Stimulated activated effector memory CD8-positive, alpha-beta T cell treated with anti-CD3 and anti-CD28 coated beads, Interleukin-12 subunit alpha, Interleukin-12 subunit beta, amount 100 ng/mL, for 72 hours (primary cell): ENCODE results near the gene RAVER2.
"Not testable (repeated sequence)": the region's sequence is repeated elsewhere in the genome, so short reads cannot be mapped to it uniquely, and the experiment has no call there.

Source experiments
- ATAC-seq: fragments of 150-1000 bp; cut with Tn5 transposase; 2 replicates; pipeline ENCODE4 v1.10.0; 2021
- DNase-seq, 2 donors: peaks; one replicate each; pipeline ENCODE4 v3.0.0; 2021 to 2022; ENCODE audit warnings: low spot score in 2 of 2
- H3K27ac Mint-ChIP-seq: one replicate; pipeline ENCODE4 v1.8.0; 2022; ENCODE audit warnings: mild to moderate bottlenecking, mixed read lengths
- H3K36me3 Mint-ChIP-seq: one replicate; pipeline ENCODE4 v1.8.0; 2022; ENCODE audit warnings: mild to moderate bottlenecking, mixed read lengths
- H3K4me1 Mint-ChIP-seq: one replicate; pipeline ENCODE4 v1.8.0; 2022; ENCODE audit warnings: mixed read lengths
- H3K4me3 Mint-ChIP-seq: one replicate; pipeline ENCODE4 v1.8.0; 2022; ENCODE audit warnings: mild to moderate bottlenecking, mixed read lengths
- H3K9me3 Mint-ChIP-seq: one replicate; pipeline ENCODE4 v1.8.0; 2022; ENCODE audit warnings: mixed read lengths

The RAVER2 gene

DNA sequence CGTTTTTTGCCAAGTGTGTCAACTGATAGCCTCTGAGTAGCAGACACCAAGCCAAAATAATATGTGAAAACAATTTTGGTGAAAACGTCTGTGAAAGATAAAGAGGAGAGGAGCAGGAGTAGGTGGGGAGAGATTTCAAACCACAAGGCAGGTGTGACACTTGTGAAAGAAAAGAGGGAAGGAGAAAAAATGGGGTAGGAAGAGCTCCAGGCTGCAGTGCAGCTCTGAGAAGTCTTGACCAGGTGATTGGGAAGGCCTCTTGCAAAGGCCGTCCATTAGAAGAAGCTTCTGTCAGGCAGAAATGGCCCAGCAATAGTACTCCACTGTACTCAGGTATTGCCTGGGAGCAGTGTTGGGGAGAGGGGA, 10.6 kb upstream of the RAVER2 start:
- H3K4me1 Mint-ChIP-seq = no peaks in the 10 kb centered on the region
- ATAC-seq (no peak), DNase-seq (no peak)
- H3K36me3 Mint-ChIP-seq = no peaks in the 10 kb centered on the region
- no peak overlapping the region for H3K27ac Mint-ChIP-seq
- H3K4me3 Mint-ChIP-seq = no peak overlapping the region
- H3K9me3 Mint-ChIP-seq = no peaks in the 10 kb centered on the region

DNA sequence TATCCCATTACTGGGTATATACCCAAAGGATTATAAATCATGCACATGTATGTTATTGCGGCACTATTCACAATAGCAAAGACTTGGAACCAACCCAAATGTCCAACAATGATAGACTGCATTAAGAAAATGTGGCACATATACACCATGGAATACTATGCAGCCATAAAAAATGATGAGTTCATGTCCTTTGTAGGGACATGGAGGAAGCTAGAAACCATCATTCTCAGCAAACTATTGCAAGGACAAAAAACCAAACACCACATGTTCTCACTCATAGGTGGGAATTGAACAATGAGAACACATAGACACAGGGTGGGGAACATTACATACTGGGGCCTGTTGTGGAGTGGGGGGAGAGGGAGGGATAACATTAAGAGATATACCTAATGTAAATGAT, 4.2 kb upstream of the RAVER2 start:
- DNase-seq, H3K27ac Mint-ChIP-seq, H3K4me3 Mint-ChIP-seq, ATAC-seq, H3K9me3 Mint-ChIP-seq, H3K36me3 Mint-ChIP-seq: not testable (repeated sequence)
- peaks cover 14% of the 10 kb centered on the region for H3K4me1 Mint-ChIP-seq

DNA sequence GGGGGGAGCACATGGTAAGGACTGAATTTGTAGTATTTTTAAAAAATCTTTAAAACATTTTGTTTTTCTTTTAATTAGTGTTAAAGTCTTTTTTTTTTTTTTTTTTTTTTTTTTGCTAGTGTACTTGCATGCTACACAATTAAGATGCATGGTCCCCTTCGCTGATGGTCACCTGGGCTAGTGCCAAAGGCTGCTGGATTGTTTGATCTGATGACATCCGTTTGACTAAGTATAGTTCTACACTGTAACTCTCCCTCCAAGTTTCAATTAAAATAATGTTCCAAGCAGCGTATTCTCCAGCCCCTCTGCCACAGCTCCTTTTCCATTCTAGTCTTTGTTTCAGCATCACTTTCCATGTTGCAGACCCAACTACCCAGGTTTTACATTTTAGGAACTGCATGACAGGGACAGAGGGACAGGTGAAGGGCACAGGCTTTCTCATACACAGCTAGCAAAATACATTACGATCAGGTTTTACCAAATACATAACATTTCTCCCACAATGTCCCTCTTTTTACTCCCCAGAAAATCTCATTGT, 852 bp upstream of the RAVER2 start:
- H3K36me3 Mint-ChIP-seq = no peaks in the 10 kb centered on the region
- peaks cover 14% of the 10 kb centered on the region for H3K4me1 Mint-ChIP-seq
- DNase-seq = peak in 1 of 2 donors; percentile 52

DNA sequence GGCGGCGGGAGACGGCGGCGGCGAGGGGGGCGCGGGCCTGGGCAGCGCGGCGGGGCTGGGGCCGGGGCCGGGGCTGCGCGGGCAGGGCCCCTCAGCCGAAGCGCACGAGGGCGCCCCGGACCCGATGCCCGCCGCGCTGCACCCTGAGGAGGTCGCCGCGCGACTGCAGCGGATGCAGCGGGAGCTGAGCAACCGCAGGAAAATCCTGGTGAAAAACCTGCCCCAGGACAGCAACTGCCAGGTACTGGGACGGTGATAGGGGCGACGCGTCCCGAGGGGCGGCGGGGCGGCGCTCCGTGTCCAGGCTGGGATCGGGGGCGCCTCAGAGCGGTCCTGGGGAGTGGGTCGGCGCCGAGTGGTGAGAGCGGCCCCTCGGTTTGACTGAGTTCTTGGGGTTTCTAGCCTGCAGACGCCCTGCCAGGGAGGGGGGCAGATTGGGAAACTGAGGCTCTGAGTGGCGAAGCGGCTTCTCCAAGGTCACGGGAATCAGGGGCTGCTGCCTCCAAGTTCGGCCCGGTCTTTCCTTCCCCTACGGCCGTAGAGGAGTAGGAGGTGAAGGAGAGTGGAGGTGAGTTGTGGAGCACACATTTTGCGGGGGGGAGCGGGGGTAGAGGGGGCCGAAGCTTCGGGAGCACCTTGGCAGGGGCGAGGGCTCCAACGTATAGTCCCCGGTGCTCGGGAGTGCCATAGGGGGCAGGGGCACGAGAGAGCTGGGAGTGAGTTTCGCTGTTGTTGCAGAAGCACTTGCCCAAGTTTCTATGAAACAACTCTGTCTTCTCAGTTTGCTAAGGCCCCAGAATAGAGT, 508 bp downstream of the RAVER2 start:
- peak; percentile 5 to 63 for DNase-seq
- Mint-ChIP-seq H3K9me3 (no peaks in the 10 kb centered on the region), H3K4me1 (peaks cover 14% of the 10 kb centered on the region)

More for the DNA sequence above, 852 bp upstream of the RAVER2 start:
- Mint-ChIP-seq H3K27ac (peak overlapping the region; percentile 17), H3K4me3 (peak overlapping the region; percentile 71), H3K9me3 (no peaks in the 10 kb centered on the region)
- ATAC-seq = no peak

DNA sequence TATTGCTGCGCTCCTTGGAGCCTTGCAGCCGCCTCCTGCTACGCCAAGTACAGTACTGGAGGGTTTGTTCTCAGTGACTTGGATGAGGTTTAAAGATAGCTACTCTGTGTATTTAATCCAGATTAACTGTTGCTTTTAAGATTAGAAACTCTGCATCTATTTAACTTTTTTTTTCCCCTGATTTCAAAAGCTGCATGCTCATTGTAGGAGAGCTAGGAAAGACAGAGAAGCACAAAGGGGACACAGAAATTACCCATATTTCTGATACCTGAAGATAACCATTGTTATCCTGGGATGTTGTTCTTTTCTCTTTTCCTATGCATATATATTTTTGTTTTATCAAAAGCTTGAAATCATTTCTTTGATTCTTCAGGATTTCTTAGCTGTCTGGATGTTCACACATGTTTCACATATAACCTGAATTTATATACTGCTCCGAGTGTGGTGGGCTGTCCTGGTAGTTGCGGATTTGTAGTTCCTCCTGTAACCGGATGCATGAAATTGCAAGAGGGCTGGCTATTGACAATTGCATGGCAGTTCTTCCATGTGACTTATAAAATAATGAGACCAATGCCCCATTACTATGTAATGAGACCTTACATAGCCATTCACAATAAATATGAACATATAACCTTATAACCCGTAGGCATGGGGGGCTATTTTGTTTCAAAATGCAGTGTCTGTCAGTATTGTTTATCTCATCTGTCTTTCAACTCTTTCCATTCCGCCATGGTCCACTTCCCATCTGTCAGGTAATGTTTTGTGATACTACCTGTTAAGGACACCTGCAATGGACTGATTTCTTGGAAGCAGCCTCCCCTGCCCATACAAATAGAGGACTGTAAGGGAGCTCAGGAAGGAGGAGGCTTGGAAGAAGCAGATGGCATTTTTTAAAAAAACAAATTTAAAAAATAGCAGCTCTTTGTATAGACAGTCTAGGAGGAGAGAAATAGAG, 1.4 kb downstream of the RAVER2 start:
- Mint-ChIP-seq H3K27ac (no peak overlapping the region), H3K4me1 (peaks cover 14% of the 10 kb centered on the region)

More for the DNA sequence above, 508 bp downstream of the RAVER2 start:
- peak overlapping the region; percentile 50 for H3K27ac Mint-ChIP-seq
- peak overlapping the region; percentile 71 for H3K4me3 Mint-ChIP-seq
- no peaks in the 10 kb centered on the region for H3K36me3 Mint-ChIP-seq
- peak; percentile 60 for ATAC-seq

DNA sequence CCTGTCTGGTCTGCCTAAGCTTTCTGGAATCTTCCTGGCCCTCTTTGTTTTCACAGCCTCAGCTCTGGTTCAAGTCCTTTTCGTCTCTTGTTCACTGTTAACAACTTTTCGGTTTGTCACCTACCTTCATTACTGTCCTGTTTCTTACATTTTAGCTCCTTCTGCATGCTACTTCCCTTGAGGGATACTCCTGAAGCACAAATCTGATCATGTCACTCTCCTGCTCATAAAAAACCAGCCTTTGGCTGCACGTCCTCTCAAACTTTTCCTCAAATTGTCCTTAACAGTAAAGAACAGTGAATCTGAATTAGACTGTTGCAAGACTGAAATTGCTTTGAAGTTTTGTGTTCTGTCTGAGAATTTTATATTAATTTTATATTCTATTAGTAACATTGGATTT, 3.3 kb downstream of the RAVER2 start:
- ATAC-seq = no peak
- DNase-seq = no peak
- H3K36me3 Mint-ChIP-seq = no peaks in the 10 kb centered on the region
- H3K9me3 Mint-ChIP-seq = no peaks in the 10 kb centered on the region
- peaks cover 14% of the 10 kb centered on the region for H3K4me1 Mint-ChIP-seq
- H3K4me3 Mint-ChIP-seq = no peak overlapping the region
- H3K27ac Mint-ChIP-seq = no peak overlapping the region

More for the DNA sequence above, 1.4 kb downstream of the RAVER2 start:
- DNase-seq = no peak
- no peak for ATAC-seq
- H3K4me3 Mint-ChIP-seq = peak overlapping the region; percentile 71
- H3K9me3 Mint-ChIP-seq = no peaks in the 10 kb centered on the region
- no peaks in the 10 kb centered on the region for H3K36me3 Mint-ChIP-seq

DNA sequence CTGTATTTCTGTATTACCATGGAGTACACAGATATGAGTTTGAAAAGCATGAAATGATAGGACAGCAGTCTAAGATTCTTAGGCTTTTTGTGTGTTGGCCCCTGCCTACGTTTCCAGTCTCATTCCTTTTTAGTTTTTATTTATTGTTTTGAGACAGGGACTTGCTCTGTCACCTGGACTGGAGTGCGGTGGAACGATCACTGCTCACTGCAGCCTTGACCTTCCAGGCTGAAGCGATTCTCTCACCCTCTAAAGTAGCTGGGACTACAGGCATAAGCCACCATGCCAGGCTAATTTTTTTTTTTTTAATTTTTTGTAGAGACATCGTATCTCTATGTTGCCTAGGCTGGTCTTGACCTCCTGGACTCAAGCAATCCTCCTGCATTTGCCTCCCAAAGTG, 3.8 kb downstream of the RAVER2 start:
- Mint-ChIP-seq H3K9me3 (no peaks in the 10 kb centered on the region), H3K4me3 (no peak overlapping the region), H3K27ac (no peak overlapping the region), H3K36me3 (no peaks in the 10 kb centered on the region), H3K4me1 (peaks cover 14% of the 10 kb centered on the region)
- no peak for ATAC-seq
- DNase-seq = no peak

DNA sequence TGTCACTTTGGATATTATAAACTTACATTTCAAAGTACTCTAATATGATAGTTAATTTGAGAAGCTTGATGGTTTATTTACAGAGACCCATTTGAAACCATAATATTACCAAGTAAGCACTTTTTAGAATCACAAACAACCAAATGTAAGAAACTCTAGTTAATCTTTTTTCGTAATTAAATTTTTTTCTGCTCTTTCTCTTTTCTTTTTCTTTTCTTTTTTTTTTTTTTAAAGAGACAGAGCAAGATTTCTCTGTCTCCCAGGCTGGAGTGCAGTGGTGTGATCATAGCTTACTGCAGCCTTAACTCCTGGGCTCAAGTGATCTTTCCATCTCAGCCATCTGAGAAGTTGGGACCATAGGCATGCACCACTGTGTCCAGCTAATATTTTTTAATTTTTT, 5.2 kb downstream of the RAVER2 start:
- H3K9me3 Mint-ChIP-seq = no peaks in the 10 kb centered on the region
- peaks cover 6% of the 10 kb centered on the region for H3K4me1 Mint-ChIP-seq
- H3K27ac Mint-ChIP-seq = no peak overlapping the region
- no peak overlapping the region for H3K4me3 Mint-ChIP-seq
- no peaks in the 10 kb centered on the region for H3K36me3 Mint-ChIP-seq
- ATAC-seq = no peak
- DNase-seq = no peak

DNA sequence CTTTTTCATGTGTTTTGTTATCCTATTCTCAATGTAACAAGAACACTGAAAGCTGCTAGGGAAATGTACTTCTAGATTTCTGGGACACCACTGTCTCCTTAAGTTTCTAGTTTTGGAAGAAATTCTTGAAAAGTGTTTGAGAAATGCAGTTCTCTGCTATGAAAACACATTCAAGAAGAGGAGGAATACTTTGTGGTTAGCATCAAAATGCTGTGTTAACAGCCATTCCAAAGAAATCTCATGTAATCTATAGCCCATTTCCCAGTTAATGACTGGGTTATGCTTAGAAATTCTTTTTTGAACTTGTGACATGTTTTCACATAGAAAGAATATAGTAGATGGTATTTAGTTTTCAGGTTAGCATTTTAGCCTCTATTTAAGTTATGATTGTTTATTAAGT, 6.0 kb downstream of the RAVER2 start:
- no peaks in the 10 kb centered on the region for H3K9me3 Mint-ChIP-seq
- no peaks in the 10 kb centered on the region for H3K36me3 Mint-ChIP-seq
- DNase-seq = no peak
- no peak for ATAC-seq
- H3K4me1 Mint-ChIP-seq = no peaks in the 10 kb centered on the region
- no peak overlapping the region for H3K27ac Mint-ChIP-seq
- no peak overlapping the region for H3K4me3 Mint-ChIP-seq

DNA sequence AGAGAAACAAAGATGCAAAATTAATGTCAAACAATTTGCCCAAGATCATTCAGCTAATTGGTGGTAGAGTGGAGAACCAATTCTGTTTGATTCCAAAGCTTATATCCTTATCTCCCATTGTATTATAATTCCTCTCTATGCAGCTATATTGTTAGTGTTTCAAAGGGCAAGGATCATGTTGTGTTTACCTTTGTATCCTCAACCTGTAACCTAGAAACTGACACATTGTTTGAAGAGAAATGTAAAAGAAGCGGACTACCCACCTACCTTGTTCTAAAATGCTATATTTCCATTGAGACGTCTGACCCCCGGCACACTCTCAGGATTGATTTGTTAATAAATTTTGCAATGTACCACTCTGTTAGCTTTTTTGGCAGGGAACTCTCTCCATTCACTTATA, 9.3 kb downstream of the RAVER2 start:
- ATAC-seq (no peak), DNase-seq (no peak)
- Mint-ChIP-seq H3K4me1 (no peaks in the 10 kb centered on the region), H3K27ac (no peak overlapping the region), H3K36me3 (no peaks in the 10 kb centered on the region), H3K9me3 (no peaks in the 10 kb centered on the region), H3K4me3 (no peak overlapping the region)

DNA sequence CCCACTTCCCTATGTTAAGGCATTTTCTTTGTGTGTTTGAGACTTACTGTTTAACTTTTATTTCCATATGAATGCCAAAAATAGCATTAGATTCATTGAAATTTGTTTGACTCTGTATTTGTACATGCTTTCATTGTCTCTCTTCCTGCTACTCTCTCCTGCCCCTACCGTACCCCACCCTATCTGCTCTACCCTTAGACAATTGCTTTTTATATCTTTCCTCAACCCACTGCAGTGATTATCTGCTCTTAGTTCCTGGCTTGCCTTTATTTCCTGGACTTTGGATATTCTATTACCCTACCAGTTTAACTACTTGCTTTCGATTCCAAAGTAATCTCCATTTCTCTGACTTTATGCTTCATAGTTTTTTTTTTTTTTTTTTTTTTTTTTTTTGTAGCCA, 10.5 kb downstream of the RAVER2 start:
- H3K36me3 Mint-ChIP-seq = no peaks in the 10 kb centered on the region

DNA sequence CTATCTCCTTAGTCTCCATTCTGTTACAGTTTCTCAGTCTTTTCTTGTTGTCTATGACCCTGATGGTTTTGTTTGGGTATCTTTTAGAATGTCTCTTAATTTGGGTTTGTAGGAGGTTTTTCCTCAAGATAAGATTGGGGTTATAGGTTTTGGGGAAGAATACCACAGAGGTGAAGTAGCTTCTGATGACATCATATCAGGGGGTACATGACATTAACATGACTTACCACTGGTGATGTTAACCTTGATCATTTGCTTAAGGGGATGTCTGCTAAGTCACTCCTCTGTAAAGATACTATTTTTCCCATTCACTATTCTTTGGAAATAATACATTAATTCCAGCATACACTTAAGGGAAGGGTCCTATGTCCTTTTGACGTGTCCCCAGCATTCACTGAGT, 11.9 kb downstream of the RAVER2 start:
- Mint-ChIP-seq H3K4me1 (no peaks in the 10 kb centered on the region), H3K9me3 (no peaks in the 10 kb centered on the region)

More for the DNA sequence above, 10.5 kb downstream of the RAVER2 start:
- Mint-ChIP-seq H3K9me3 (no peaks in the 10 kb centered on the region), H3K4me3 (no peak overlapping the region), H3K27ac (no peak overlapping the region), H3K4me1 (no peaks in the 10 kb centered on the region)
- ATAC-seq = no peak
- no peak for DNase-seq

DNA sequence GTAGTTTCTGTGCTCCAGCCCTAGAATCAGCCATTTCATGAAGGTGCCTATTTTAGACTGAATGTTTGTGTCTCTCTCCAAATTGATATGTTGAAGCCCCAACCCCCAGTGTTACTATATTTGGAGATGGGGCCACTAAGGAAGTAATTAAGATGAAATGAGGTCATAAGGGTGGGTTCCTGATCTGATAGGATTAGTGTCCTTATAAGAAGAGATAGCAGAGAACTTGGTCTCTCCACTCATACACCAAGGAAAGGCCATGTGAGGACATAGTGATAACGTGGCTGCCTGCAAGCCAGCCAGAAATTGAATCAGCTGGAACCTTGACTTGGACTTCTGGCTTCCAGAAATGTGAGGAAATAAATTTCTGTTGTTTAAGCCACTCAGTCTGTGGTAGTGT, 12.3 kb downstream of the RAVER2 start:
- no peak overlapping the region for H3K27ac Mint-ChIP-seq
- ATAC-seq (no peak), DNase-seq (no peak)
- H3K36me3 Mint-ChIP-seq = no peaks in the 10 kb centered on the region
- no peak overlapping the region for H3K4me3 Mint-ChIP-seq
- no peaks in the 10 kb centered on the region for H3K9me3 Mint-ChIP-seq
- no peaks in the 10 kb centered on the region for H3K4me1 Mint-ChIP-seq

More for the DNA sequence above, 11.9 kb downstream of the RAVER2 start:
- DNase-seq (no peak), ATAC-seq (no peak)
- H3K4me3 Mint-ChIP-seq = no peak overlapping the region
- no peaks in the 10 kb centered on the region for H3K36me3 Mint-ChIP-seq
- H3K27ac Mint-ChIP-seq = no peak overlapping the region

DNA sequence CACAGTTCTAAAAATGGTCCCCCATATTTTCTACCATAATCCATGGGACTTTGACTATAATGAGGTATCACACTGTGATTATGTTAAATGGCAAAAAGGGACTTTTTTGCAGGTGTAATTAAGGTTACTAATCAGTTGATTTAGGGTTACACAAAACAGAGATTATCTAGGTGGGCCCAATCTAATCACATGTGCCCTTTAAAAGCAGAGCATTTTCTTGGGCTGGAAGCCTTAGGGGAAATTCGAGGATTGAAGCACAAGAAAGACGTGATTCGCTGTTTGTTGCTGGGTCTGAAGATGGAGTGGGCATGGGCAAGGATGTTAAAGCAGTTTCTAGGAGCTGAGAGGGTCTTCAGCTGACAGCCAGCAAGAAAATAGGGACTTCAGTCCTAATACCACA, 13.4 kb downstream of the RAVER2 start:
- H3K36me3 Mint-ChIP-seq = no peaks in the 10 kb centered on the region
- no peaks in the 10 kb centered on the region for H3K4me1 Mint-ChIP-seq
- DNase-seq = no peak

DNA sequence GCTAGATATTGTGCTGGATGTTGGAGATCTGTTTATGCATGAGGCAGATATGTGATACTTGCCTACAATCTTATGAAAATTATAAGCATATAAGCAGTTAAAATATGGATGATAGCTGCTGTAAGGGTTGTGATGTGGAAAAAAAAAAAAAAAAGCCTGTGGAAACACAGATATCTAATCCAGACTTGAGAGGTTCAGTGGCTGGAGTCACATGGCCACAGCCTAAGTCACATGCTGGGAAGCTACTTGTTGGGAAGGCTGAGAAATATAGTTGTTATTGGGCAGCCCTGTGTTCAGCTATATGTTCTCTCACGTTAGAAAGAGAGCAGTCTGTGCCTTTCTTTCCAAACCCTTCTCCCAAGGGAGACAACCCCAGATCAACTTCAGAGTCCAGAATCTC, 15.1 kb downstream of the RAVER2 start:
- no peaks in the 10 kb centered on the region for H3K36me3 Mint-ChIP-seq
- no peak overlapping the region for H3K4me3 Mint-ChIP-seq
- no peaks in the 10 kb centered on the region for H3K9me3 Mint-ChIP-seq
- H3K27ac Mint-ChIP-seq = no peak overlapping the region
- H3K4me1 Mint-ChIP-seq = no peaks in the 10 kb centered on the region
- ATAC-seq = no peak
- no peak for DNase-seq

More for the DNA sequence above, 13.4 kb downstream of the RAVER2 start:
- ATAC-seq = no peak
- Mint-ChIP-seq H3K27ac (no peak overlapping the region), H3K9me3 (no peaks in the 10 kb centered on the region), H3K4me3 (no peak overlapping the region)
